Measurements from ENCODE around the gene CRK.
A peak's percentile ranks its signal among the peaks of the same experiment; 100 is the strongest.
"Not testable (repeated sequence)": the region's sequence is repeated elsewhere in the genome, so short reads cannot be mapped to it uniquely, and the experiment has no call there.

CRK gene

GRCh38 chr17:1461198-1461944, 5.3 kb upstream of the CRK start:
- H3K4me1 ChIP-seq (ENCODE audit: control insufficient read depth in 1 of 2, insufficient read depth in 2 of 2, low read length in 2 of 2): peaks cover 0 to 4% of the 10 kb centered on the region in 2 donors
- H3K4me3 ChIP-seq (ENCODE audit: low read depth in 1 of 2, low read length in 2 of 2): no peak overlapping the region
- no peak overlapping the region for H3K27ac ChIP-seq (ENCODE audit: low read length)
- H3K36me3 ChIP-seq (ENCODE audit: control insufficient read depth in 1 of 2, insufficient read depth in 2 of 2, low read length in 2 of 2): peaks cover 0 to 22% of the 10 kb centered on the region in 2 donors
- no peaks in the 10 kb centered on the region for H3K9me3 ChIP-seq (ENCODE audit: control insufficient read depth in 1 of 2, low read length in 2 of 2)
- H3K27me3 ChIP-seq (ENCODE audit: low read depth, low read length): no peaks in the 10 kb centered on the region

GRCh38 chr17:1460233-1460632, 4.2 kb upstream of the CRK start:
- H3K4me3 ChIP-seq (ENCODE audit: low read depth in 1 of 2, low read length in 2 of 2): no peak overlapping the region
- peaks cover 0 to 4% of the 10 kb centered on the region in 2 donors for H3K4me1 ChIP-seq (ENCODE audit: control insufficient read depth in 1 of 2, insufficient read depth in 2 of 2, low read length in 2 of 2)
- no peaks in the 10 kb centered on the region for H3K27me3 ChIP-seq (ENCODE audit: low read depth, low read length)
- H3K36me3 ChIP-seq (ENCODE audit: control insufficient read depth in 1 of 2, insufficient read depth in 2 of 2, low read length in 2 of 2): peaks cover 0 to 17% of the 10 kb centered on the region in 2 donors
- no peaks in the 10 kb centered on the region for H3K9me3 ChIP-seq (ENCODE audit: control insufficient read depth in 1 of 2, low read length in 2 of 2)
- no peak overlapping the region for H3K27ac ChIP-seq (ENCODE audit: low read length)

GRCh38 chr17:1455291-1455796, 688 bp downstream of the CRK start:
- H3K4me1 ChIP-seq (ENCODE audit: control insufficient read depth in 1 of 2, insufficient read depth in 2 of 2, low read length in 2 of 2): peaks cover 8 to 26% of the 10 kb centered on the region in 2 donors
- H3K9me3 ChIP-seq (ENCODE audit: control insufficient read depth in 1 of 2, low read length in 2 of 2): no peaks in the 10 kb centered on the region
- H3K4me3 ChIP-seq (ENCODE audit: low read depth in 1 of 2, low read length in 2 of 2): peak overlapping the region; percentile 70 to 97
- no peaks in the 10 kb centered on the region for H3K27me3 ChIP-seq (ENCODE audit: low read depth, low read length)
- H3K27ac ChIP-seq (ENCODE audit: low read length): peak overlapping the region; percentile 83
- peaks cover 0 to 6% of the 10 kb centered on the region in 2 donors for H3K36me3 ChIP-seq (ENCODE audit: control insufficient read depth in 1 of 2, insufficient read depth in 2 of 2, low read length in 2 of 2)

- peaks cover 0 to 6% of the 10 kb centered on the region in 2 donors for H3K36me3 ChIP-seq (ENCODE audit: control insufficient read depth in 1 of 2, insufficient read depth in 2 of 2, low read length in 2 of 2)
- H3K4me1 ChIP-seq (ENCODE audit: control insufficient read depth in 1 of 2, insufficient read depth in 2 of 2, low read length in 2 of 2): peaks cover 8 to 22% of the 10 kb centered on the region in 2 donors
- peak overlapping the region; percentile 70 to 97 for H3K4me3 ChIP-seq (ENCODE audit: low read depth in 1 of 2, low read length in 2 of 2)
Measured at GRCh38 chr17:1454541-1454940, 1.5 kb downstream of the CRK start.

GRCh38 chr17:1453694-1454093, 2.3 kb downstream of the CRK start:
- peaks cover 8 to 26% of the 10 kb centered on the region in 2 donors for H3K4me1 ChIP-seq (ENCODE audit: control insufficient read depth in 1 of 2, insufficient read depth in 2 of 2, low read length in 2 of 2)
- not testable (repeated sequence) for H3K9me3 ChIP-seq (ENCODE audit: control insufficient read depth in 1 of 2, low read length in 2 of 2); H3K27me3 ChIP-seq (ENCODE audit: low read depth, low read length); H3K27ac ChIP-seq (ENCODE audit: low read length); H3K4me3 ChIP-seq (ENCODE audit: low read depth in 1 of 2, low read length in 2 of 2); H3K36me3 ChIP-seq (ENCODE audit: control insufficient read depth in 1 of 2, insufficient read depth in 2 of 2, low read length in 2 of 2)

More at GRCh38 chr17:1454541-1454940, 1.5 kb downstream of the CRK start:
- no peaks in the 10 kb centered on the region for H3K9me3 ChIP-seq (ENCODE audit: control insufficient read depth in 1 of 2, low read length in 2 of 2)
- H3K27ac ChIP-seq (ENCODE audit: low read length): peak overlapping the region; percentile 83
- H3K27me3 ChIP-seq (ENCODE audit: low read depth, low read length): no peaks in the 10 kb centered on the region

DNA sequence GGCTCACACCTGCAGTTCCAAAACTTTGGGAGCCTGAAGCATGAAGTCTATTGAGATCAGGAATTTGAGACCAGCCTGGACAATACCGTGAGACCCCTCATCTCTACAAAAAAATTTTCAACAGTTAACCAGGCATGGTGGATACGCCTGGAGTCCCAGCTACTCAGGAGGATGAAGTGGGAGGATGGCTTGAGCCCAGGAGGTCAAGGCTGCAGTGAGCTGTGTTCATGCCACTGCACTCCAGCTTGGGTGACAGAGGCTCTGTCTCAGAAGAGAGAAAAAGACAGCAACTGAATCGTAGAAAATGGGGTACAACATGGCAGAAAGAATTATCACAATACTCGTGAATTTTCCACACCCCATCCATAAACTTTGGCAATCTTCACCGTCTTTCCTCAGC, 3.2 kb downstream of the CRK start:
- Histone ChIP-seq H3K27ac (ENCODE audit: low read length) (no peak overlapping the region), H3K9me3 (ENCODE audit: control insufficient read depth in 1 of 2, low read length in 2 of 2) (no peaks in the 10 kb centered on the region), H3K4me1 (ENCODE audit: control insufficient read depth in 1 of 2, insufficient read depth in 2 of 2, low read length in 2 of 2) (peaks cover 8 to 26% of the 10 kb centered on the region in 2 donors), H3K27me3 (ENCODE audit: low read depth, low read length) (no peaks in the 10 kb centered on the region), H3K4me3 (ENCODE audit: low read depth in 1 of 2, low read length in 2 of 2) (no peak overlapping the region), H3K36me3 (ENCODE audit: control insufficient read depth in 1 of 2, insufficient read depth in 2 of 2, low read length in 2 of 2) (peaks cover 4 to 6% of the 10 kb centered on the region in 2 donors)

GRCh38 chr17:1450261-1450660, 5.8 kb downstream of the CRK start:
- H3K27ac ChIP-seq (ENCODE audit: low read length); H3K9me3 ChIP-seq (ENCODE audit: control insufficient read depth in 1 of 2, low read length in 2 of 2); H3K36me3 ChIP-seq (ENCODE audit: control insufficient read depth in 1 of 2, insufficient read depth in 2 of 2, low read length in 2 of 2); H3K4me3 ChIP-seq (ENCODE audit: low read depth in 1 of 2, low read length in 2 of 2); H3K27me3 ChIP-seq (ENCODE audit: low read depth, low read length): not testable (repeated sequence)
- peaks cover 8 to 29% of the 10 kb centered on the region in 2 donors for H3K4me1 ChIP-seq (ENCODE audit: control insufficient read depth in 1 of 2, insufficient read depth in 2 of 2, low read length in 2 of 2)

DNA sequence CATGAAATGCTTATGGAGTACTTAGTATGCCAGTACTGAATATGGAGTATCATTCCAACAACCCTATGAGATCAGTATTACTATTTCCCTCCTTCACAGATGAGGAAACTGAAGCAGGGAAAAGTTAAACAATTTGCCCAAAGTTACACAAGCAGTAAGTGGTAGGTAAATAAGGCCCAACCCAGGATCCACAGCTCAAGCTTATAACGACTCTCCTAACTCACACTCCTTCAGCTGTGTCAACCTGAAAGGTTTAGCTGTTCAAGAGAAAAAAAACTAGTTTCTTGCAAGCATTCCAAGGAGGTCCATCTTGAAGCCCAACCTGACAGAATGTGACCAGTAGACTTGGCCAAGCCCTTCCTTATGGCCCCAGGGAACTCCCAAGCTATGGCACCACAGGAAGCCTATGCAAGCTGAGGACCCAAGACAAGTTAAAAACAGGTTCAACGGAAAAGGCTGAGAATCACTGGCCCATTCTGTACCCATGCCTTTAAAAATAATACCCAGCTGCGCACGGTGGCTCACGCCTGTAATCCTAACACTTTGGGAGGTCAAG, 6.5 kb downstream of the CRK start:
- Histone ChIP-seq H3K4me1 (ENCODE audit: control insufficient read depth in 1 of 2, insufficient read depth in 2 of 2, low read length in 2 of 2) (peaks cover 3 to 26% of the 10 kb centered on the region in 2 donors), H3K36me3 (ENCODE audit: control insufficient read depth in 1 of 2, insufficient read depth in 2 of 2, low read length in 2 of 2) (peaks cover 0 to 4% of the 10 kb centered on the region in 2 donors), H3K27me3 (ENCODE audit: low read depth, low read length) (no peaks in the 10 kb centered on the region), H3K9me3 (ENCODE audit: control insufficient read depth in 1 of 2, low read length in 2 of 2) (no peaks in the 10 kb centered on the region), H3K4me3 (ENCODE audit: low read depth in 1 of 2, low read length in 2 of 2) (no peak overlapping the region), H3K27ac (ENCODE audit: low read length) (no peak overlapping the region)

DNA sequence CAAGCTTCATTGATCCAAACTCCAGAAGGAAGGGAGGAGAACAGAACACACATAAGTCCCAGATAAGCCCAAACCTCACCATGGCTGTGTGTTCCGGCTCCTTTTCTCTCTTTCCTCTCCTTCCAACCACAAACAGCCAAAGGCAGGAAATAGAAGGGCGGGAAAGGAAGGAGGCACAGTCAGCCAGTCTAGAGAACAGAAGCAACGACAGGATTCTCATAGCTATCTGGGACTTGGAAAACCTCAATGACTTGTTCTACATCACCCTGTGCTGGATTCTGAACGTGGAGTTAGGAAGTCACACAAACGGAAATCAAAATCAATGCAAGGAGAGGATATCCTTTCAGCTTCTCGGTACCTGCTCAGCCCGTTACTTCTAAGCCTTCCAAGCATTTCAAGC, 9.0 kb downstream of the CRK start:
- H3K9me3 ChIP-seq (ENCODE audit: control insufficient read depth in 1 of 2, low read length in 2 of 2): no peaks in the 10 kb centered on the region
- no peak overlapping the region for H3K27ac ChIP-seq (ENCODE audit: low read length)
- H3K27me3 ChIP-seq (ENCODE audit: low read depth, low read length): no peaks in the 10 kb centered on the region
- H3K4me1 ChIP-seq (ENCODE audit: control insufficient read depth in 1 of 2, insufficient read depth in 2 of 2, low read length in 2 of 2): peaks cover 0 to 9% of the 10 kb centered on the region in 2 donors
- peaks cover 0 to 4% of the 10 kb centered on the region in 2 donors for H3K36me3 ChIP-seq (ENCODE audit: control insufficient read depth in 1 of 2, insufficient read depth in 2 of 2, low read length in 2 of 2)
- no peak overlapping the region for H3K4me3 ChIP-seq (ENCODE audit: low read depth in 1 of 2, low read length in 2 of 2)

- no peak overlapping the region for H3K27ac ChIP-seq (ENCODE audit: low read length)
- H3K4me3 ChIP-seq (ENCODE audit: low read depth in 1 of 2, low read length in 2 of 2): no peak overlapping the region
- peaks cover 0 to 9% of the 10 kb centered on the region in 2 donors for H3K4me1 ChIP-seq (ENCODE audit: control insufficient read depth in 1 of 2, insufficient read depth in 2 of 2, low read length in 2 of 2)
- H3K9me3 ChIP-seq (ENCODE audit: control insufficient read depth in 1 of 2, low read length in 2 of 2): no peaks in the 10 kb centered on the region
- H3K36me3 ChIP-seq (ENCODE audit: control insufficient read depth in 1 of 2, insufficient read depth in 2 of 2, low read length in 2 of 2): peaks cover 0 to 4% of the 10 kb centered on the region in 2 donors
- no peaks in the 10 kb centered on the region for H3K27me3 ChIP-seq (ENCODE audit: low read depth, low read length)
Measured at GRCh38 chr17:1446201-1446600, 9.8 kb downstream of the CRK start.

- H3K27me3 ChIP-seq (ENCODE audit: low read depth, low read length); H3K9me3 ChIP-seq (ENCODE audit: control insufficient read depth in 1 of 2, low read length in 2 of 2); H3K36me3 ChIP-seq (ENCODE audit: control insufficient read depth in 1 of 2, insufficient read depth in 2 of 2, low read length in 2 of 2); H3K4me1 ChIP-seq (ENCODE audit: control insufficient read depth in 1 of 2, insufficient read depth in 2 of 2, low read length in 2 of 2); H3K27ac ChIP-seq (ENCODE audit: low read length); H3K4me3 ChIP-seq (ENCODE audit: low read depth in 1 of 2, low read length in 2 of 2): not testable (repeated sequence)
Measured at GRCh38 chr17:1445695-1446094, 10.3 kb downstream of the CRK start.

Measured in muscle layer of duodenum (tissue), 2 donors.